ENCODE data around the gene RAX.

RAX gene

DNA sequence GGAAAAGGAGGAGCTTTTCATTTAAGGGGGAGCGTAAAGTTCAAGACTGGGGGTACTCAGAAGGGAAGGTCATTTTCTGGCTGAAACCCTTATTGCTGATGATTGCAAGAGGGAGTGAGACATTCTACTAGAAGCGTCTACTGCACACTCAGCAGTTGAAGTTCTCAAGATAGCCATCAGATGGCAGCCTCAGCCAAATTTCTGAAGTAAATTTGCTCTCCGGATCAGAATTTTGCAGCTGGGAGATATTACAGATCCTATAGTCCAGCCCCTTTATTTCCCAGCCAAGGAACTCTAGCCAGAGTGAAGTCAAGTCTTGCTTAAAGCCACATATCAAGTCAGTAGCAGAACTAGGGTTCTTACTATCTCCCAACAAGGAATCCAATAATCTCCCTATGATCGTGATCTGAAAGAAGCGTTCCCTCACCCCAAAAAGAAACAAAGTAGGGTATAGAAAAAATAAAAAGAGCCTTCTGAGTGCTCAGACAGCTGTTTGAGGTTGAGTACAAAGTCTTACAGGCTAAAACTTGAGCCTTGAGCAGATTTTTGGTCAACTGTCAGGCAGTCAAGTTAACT is 24.0 kb downstream of the RAX start:
- peak in 1 of 2 donors; percentile 4 for DNase-seq (ENCODE audit: low read depth in 2 of 2)

DNA sequence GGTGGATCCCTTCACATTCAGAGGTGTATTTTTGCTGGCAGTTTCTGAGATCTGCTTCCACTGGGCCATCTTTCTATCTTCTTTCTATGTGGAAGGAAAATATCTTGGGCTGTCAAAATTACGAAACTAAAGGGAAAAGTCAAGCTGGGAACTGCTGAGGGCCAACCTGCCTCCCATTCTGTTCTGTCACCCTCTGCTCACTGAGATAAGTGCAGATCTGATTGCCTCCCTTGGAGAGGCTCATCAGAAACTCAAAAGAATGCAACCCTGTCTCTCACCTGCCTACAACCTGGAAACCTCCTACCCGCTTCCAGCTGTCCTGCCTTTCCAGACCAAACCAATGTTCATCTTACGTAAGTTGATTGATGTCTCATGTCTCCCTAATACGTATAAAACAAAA is 26.5 kb downstream of the RAX start:
- no peak for DNase-seq (ENCODE audit: low read depth in 2 of 2)

DNA sequence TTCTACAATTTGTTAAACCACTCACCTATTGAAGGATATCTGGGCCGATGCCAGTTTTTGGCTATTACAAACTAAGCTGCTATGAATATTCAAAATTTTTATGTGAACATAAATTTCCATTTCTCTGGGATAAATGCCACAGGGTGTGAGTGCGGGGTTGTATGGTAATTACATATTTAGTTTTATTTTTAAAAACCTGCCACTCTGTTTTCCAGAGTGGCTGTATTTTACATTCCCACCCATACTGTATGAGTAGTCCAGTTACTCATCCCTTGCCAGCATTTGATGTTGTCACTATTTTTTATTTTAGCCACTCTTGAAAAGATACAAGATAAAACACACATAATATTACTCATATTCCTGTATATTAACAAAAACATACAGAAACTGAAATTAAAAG is 30.3 kb downstream of the RAX start:
- no peak for DNase-seq (ENCODE audit: low read depth in 2 of 2)

DNA sequence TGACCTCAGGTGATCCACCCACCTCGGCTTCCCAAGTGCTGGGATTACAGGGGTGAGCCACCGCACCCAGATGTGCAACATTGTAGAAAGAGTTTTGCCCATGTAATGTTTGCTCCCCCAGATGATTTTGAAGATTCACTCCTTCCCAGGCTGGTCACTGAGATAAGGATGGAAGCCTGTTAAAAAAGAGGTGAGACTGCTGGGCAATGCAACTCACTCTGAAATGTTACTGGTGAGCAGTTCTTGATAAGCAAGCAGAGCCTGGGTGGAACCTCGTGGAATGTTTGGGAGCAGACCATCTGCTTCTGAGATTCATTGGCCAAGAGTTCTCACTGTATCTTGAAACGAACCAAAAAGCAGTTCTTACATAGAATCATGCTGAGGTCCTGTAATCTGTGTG is 33.6 kb downstream of the RAX start:
- DNase-seq (ENCODE audit: low read depth in 2 of 2), result no peak

DNA sequence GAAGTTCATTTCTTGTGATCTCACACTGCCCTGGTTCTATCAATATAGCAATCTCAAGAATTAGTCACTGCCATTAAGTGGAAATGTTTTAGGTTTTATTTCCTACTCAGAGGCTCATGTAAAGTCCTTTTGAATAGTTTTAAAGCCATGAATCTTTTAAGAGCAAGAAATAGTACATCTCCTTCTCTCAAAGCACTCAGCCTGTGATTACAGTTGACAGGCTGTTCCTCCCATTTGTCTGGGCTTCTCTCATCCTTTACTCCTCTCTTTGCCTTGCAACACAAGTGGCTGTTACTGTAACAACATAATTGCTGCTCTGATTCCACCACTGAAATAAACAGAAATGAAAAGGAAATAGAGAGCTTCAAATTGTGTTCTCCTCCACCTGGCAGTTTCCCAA is 34.9 kb downstream of the RAX start:
- no peak for DNase-seq (ENCODE audit: low read depth in 2 of 2)

DNA sequence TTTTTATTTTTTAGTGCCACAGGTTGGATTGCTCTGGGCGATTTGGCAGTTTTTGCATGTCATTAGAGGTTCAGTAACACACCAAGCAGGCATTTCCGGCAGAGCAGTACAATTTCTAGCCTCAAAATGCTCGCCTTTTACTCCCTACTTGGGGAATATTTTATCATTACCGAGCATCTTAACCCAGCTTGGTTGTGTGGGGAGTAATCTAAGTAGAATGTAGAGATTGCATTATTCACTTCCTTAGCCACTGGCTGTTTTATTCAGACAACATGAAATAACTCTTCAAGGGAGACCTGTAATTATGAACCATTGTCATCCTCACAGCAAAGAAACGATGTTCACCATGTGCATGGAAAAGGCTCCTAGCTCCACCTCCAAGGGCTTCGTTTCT is 40.2 kb downstream of the RAX start:
- DNase-seq (ENCODE audit: low read depth in 2 of 2), result no peak

DNA sequence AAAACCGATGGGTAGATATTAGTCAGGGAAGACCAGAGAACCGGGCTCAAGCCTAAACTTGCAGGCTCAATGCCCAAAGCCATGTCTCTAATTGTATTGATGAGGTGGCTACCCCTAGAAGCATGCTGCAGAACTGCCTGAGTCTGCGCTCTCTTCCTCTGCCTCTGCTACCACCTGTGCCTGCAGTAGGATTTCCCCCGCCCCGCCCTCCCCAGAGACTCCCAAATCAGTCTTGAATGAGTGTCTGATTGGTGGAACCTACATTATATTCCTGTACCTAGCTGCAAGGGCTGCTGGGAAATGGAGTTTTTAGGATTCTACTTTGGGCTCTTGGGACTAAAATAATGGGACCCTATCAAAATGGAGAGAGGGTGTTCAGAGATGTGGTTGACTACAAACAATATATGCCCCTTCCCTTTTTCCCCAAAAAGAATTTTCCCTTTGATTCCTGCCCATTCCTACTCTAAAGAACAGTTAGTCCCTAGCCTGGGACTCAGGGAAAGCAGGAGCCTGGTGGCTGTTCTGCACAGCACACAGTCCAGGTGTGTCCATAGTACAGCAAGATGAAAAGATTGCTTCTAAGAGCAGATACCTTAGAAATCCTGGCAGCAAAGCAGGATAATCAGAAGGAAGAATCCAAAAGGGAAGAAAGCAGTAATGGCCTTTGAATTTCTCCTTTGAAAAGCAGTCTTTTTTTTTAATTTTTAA is 40.8 kb downstream of the RAX start:
- DNase-seq (ENCODE audit: low read depth in 2 of 2), result no peak

DNA sequence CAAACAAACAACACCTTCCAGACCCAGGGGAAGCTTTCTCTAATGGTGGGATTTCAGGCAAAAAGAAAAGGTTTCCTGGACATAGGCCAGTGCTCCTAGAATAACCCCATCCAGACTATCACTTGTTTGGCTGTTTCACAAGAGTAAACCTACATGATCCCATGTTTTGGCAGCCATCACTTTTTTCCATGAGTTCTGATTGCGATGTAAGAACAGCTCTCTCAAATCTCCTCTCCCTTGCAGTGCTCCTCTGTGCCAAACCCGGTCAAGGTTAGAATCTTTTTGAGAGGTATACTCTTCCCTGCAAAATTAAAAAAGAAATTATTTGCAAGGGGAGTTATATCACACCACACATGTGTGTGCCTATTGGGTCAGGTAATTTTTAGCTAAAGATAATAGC is 41.4 kb downstream of the RAX start:
- DNase-seq (ENCODE audit: low read depth in 2 of 2), result no peak

DNA sequence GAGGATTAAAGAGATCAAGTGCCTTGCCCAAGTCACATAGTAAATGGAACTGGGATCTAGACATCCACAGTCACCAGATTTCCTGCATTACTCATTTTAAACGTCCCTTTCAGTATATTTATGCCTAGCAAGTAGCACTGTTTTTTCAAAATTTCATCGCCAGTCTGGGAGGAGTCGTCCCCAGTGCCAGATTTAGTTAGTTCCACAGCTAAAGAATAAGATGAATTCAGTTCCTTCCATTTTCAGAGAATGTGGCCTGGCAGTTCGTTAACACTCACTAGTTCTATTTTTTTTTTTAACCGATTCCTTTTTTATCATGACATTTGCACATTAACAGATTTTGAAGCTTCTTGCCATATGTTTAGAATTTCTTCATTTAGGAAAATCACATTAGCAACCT is 42.1 kb downstream of the RAX start:
- DNase-seq (ENCODE audit: low read depth in 2 of 2), result no peak

DNA sequence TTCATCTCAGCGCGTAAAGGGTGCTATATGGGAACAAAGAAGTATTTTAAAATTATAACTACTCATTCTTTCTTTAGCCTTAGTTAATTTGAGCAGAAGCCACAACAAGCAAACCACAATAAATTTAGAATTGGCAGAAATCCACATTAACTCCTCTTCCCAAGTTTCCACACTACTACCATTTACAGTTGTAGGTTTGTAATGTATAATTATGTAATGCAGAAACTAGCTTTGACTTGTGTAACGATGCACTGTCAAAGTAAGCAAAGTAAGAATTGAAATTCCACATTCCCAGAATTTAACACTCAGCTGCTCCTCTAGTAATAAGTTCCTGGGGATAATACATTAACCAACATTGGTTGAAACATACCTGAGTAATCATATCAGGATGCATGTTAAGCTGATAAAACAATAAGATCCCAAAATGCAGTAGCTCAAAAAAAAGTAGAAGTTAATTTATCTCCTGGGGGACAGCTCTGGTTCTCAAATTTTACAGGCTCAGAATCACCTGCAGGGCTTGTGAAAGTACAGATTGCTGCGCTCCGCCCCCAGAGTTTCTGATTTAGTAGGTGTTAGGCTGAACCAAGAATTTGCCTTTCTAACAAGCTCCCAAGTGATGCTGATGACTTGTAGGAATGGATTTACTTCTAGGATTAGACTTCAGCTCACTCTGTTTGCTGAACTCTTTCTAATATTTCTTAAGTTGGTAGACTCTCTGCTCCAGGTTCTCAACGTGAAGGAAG is 43.4 kb downstream of the RAX start:
- DNase-seq (ENCODE audit: low read depth in 2 of 2), result no peak

DNA sequence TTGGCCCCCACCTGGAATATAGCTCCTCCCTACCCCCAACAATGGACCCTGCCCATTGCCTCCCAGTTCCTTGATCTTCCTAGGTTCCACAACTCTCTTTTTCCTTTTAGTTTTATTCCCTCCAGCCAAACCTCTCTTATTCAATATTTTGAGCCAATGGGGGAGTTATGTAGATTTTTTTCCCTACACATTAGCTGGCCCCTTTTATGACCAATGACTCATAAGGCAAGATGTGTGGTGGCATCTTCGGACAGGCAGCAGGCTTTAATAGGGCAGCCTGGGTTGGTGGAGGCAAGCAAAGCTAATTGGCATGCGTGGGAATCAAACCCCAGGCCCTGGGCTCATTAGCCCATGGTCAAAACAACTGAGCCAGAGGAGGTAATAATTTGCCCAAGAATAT is 44.1 kb downstream of the RAX start:
- DNase-seq (ENCODE audit: low read depth in 2 of 2), result no peak

DNA sequence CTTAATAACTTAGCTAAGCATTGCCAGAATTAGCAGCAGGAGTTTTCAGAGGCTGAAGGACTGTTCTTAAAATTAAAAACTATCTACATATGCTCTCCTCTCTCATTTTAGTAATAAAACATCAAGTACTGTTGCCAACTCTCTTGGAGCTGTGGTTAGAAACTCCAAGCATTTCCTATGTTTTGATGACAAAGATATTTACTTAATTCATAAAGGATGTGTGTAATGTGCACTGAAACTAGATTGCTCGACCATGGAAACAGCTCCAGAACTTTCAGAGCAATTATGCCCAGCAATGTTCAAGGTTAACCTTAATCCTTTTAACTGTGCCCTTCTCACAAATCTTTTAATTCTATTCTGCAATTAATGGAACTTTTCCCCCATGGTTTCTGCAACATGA is 44.9 kb downstream of the RAX start:
- DNase-seq (ENCODE audit: low read depth in 2 of 2), result no peak

DNA sequence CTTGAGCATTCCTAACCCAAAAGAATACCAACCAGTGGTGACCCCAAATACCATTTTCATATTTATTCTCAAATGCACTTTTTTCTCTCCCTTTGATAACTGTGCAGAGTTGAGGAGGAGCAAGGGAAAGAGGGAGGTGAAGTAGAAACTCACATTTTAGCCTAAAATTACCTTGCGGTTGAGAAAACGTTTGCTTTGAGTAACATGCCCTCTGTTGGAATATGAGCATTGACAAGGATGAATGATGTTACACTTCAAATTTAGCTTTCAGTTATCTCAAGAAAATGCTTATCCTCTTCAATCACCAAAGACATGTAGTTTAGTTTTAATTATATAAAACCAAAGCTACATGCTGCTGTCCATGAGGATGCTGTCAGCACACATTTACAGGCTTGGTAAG is 50.9 kb downstream of the RAX start:
- DNase-seq (ENCODE audit: low read depth in 2 of 2), result no peak

DNA sequence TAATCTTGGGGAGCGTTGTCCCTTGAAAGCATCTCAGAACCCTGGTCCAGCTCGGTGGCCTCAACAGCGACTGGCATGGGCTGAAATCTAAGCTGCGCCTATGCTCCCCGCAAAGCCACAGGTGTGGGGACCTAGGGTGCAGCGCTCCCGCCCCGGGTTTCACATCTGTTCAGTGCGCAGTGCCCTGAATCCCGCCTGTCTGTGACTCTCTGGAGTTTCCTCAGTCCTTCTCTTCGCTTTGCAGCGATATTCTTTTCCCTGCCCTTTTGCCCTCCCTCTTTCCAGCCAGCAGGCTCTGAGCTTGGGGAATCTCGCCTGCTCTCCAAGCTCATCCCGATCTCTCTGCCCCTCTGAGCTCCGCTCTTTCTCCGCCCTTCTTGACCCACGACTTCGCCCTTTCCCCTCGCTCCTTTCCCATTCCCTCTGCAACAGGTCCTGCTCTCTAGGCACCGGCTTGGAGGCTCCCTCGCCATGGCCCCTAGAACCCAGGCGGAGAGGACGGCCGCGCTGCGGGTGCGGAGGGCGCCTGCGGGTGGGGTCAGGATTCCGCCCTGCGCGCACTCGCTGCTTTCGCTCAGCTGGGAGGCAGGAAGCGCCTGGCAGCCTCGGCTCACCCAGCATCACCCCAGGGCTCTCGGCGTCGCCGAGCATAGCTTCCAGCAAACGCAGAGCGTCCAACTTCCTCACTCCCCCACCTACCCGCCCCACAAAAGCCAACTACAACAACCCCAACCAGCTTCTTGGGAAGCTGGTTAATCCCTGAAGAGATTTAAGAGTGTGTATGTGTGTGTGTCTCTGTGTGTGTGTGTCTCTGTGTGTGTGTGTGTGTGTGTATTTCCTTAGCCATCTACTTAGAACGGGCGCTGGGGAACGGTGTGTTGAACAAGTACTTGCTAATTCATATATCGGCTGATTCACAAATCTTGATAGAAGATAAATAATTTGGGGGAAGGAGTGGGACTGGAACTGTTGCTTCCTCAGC is 52.2 kb downstream of the RAX start:
- DNase-seq (ENCODE audit: low read depth in 2 of 2), result no peak

DNA sequence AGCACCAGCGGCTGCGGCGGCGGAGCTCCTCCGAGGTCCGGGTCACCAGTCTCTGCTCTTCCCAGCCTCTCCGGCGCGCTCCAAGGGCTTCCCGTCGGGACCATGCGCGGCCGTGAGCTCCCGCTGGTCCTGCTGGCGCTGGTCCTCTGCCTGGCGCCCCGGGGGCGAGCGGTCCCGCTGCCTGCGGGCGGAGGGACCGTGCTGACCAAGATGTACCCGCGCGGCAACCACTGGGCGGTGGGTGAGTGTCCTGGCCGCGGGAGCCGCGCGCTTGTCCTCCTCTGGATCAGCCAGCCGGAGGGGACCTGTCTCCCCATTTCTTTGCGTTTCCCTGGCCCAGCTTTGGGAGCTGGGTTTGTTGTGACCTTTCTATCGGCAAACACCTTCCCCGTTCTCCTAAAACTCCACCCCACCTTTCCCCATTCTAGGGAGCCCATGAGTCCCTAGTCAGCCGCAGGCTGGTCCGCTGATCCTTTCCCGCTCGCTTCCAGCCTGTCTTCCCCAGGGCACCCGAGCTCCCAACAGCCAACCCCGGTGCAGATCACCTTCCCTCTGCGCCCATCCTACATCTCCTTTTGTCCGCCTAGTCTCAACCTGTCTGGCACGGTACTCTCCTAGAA is 53.0 kb downstream of the RAX start:
- DNase-seq (ENCODE audit: low read depth in 2 of 2), result no peak

DNA sequence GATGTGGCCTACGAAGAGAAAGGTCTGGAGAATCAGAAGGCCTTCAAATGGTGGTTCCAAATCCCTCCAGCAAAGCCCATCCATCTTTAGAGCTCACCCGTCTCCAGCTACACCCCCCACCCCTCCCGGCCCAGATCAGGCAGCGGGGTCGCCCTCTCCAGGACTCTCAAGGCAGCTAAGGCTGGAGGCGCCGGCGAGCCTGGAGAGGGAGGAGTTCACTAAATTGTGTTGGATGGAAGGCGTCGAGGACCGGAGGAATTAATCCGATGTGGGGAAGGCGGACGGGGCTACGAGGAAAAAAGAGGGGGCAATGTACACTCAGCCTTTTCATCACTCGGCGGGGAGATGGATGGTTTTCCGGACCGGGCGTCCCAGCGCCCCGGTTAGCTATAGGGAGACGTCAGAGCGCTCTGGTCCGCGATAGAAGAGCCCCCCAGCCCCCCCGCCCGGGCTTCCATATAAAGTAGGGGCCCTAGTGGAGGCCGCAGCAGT is 53.5 kb downstream of the RAX start, which contains the start of gene GRP:
GRP (plus strand) TSS at position 487 of the 492 bp plus-strand sequence. CDS start 108 bp downstream, outside the sequence.
- no peak for DNase-seq (ENCODE audit: low read depth in 2 of 2)

DNA sequence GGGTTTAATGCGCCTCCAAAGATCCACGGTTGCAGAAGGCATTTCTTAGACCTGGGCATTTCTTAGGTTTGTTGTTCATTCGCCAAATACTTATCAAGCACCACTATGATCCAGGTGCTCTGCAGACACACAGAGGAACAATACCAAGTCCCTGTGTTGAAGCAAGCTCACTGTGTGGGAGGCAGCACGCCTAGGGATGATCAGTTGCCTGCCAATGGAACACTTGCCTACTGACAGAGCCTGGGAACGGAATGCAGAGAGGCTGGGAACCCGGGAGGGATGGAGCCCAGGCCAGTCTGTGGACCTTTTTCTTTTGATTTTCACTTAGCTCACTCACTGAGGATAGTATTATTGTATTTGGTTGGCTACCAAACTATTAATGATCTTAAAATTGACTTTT is 55.2 kb downstream of the RAX start:
- DNase-seq (ENCODE audit: low read depth in 2 of 2), result no peak
